ENCODE data around the gene BIN1. TPM values are rescaled to one million over a fixed set of nuclear protein-coding genes. Genes with fewer than 3 reads are reported as not detected.

The BIN1 gene
- total RNA-seq, 1 experiment from 2014 or later, result 89.3 TPM

GRCh38 chr2:127095784-127096183 is 11.2 kb downstream of the BIN1 start:
- in situ Hi-C loops (cut with HindIII; ENCODE audit: low pct_unique_long_range_greater_than_20kb, low sequenced_read_pairs), result no loop called here
- no peak for DNase-seq (ENCODE audit: low read depth)

GRCh38 chr2:127095367-127095641 is 11.7 kb downstream of the BIN1 start:
- in situ Hi-C loops (cut with HindIII; ENCODE audit: low pct_unique_long_range_greater_than_20kb, low sequenced_read_pairs), result no loop called here
- no peak for DNase-seq (ENCODE audit: low read depth)

- DNase-seq (ENCODE audit: low read depth), result peak; percentile 77
- in situ Hi-C loops (cut with HindIII; ENCODE audit: low pct_unique_long_range_greater_than_20kb, low sequenced_read_pairs), result no loop called here
These were observed 12.2 kb downstream of the BIN1 start for GRCh38 chr2:127094509-127095366.

- in situ Hi-C loops (cut with HindIII; ENCODE audit: low pct_unique_long_range_greater_than_20kb, low sequenced_read_pairs), result no loop called here
- DNase-seq (ENCODE audit: low read depth), result no peak
These were observed 13.2 kb downstream of the BIN1 start for GRCh38 chr2:127093648-127094210.

- in situ Hi-C loops (cut with HindIII; ENCODE audit: low pct_unique_long_range_greater_than_20kb, low sequenced_read_pairs), result no loop called here
- DNase-seq (ENCODE audit: low read depth), result no peak
These were observed 13.9 kb downstream of the BIN1 start for GRCh38 chr2:127092901-127093516.

- in situ Hi-C loops (cut with HindIII; ENCODE audit: low pct_unique_long_range_greater_than_20kb, low sequenced_read_pairs), result no loop called here
- no peak for DNase-seq (ENCODE audit: low read depth)
These were observed 14.6 kb downstream of the BIN1 start for GRCh38 chr2:127092306-127092705.

GRCh38 chr2:127091886-127092285 is 15.1 kb downstream of the BIN1 start:
- in situ Hi-C loops (cut with HindIII; ENCODE audit: low pct_unique_long_range_greater_than_20kb, low sequenced_read_pairs), result no loop called here
- no peak for DNase-seq (ENCODE audit: low read depth)

GRCh38 chr2:127091148-127091547 is 15.8 kb downstream of the BIN1 start:
- in situ Hi-C loops (cut with HindIII; ENCODE audit: low pct_unique_long_range_greater_than_20kb, low sequenced_read_pairs), result no loop called here
- no peak for DNase-seq (ENCODE audit: low read depth)

- DNase-seq (ENCODE audit: low read depth), result no peak
- in situ Hi-C loops (cut with HindIII; ENCODE audit: low pct_unique_long_range_greater_than_20kb, low sequenced_read_pairs), result no loop called here
These were observed 16.5 kb downstream of the BIN1 start for GRCh38 chr2:127090281-127091120.

GRCh38 chr2:127089478-127090235 is 17.3 kb downstream of the BIN1 start:
- DNase-seq (ENCODE audit: low read depth), result no peak
- in situ Hi-C loops (cut with HindIII; ENCODE audit: low pct_unique_long_range_greater_than_20kb, low sequenced_read_pairs), result no loop called here

GRCh38 chr2:127088706-127089105 is 18.2 kb downstream of the BIN1 start:
- no peak for DNase-seq (ENCODE audit: low read depth)
- in situ Hi-C loops (cut with HindIII; ENCODE audit: low pct_unique_long_range_greater_than_20kb, low sequenced_read_pairs), result no loop called here

- in situ Hi-C loops (cut with HindIII; ENCODE audit: low pct_unique_long_range_greater_than_20kb, low sequenced_read_pairs), result no loop called here
- DNase-seq (ENCODE audit: low read depth), result no peak
These were observed 19.0 kb downstream of the BIN1 start for GRCh38 chr2:127087791-127088495.

- DNase-seq (ENCODE audit: low read depth), result no peak
- in situ Hi-C loops (cut with HindIII; ENCODE audit: low pct_unique_long_range_greater_than_20kb, low sequenced_read_pairs), result no loop called here
These were observed 19.8 kb downstream of the BIN1 start for GRCh38 chr2:127086990-127087790.

GRCh38 chr2:127085317-127085681 is 21.7 kb downstream of the BIN1 start:
- DNase-seq (ENCODE audit: low read depth), result no peak
- in situ Hi-C loops (cut with HindIII; ENCODE audit: low pct_unique_long_range_greater_than_20kb, low sequenced_read_pairs), result no loop called here

GRCh38 chr2:127084611-127085316 is 22.2 kb downstream of the BIN1 start:
- DNase-seq (ENCODE audit: low read depth), result no peak
- in situ Hi-C loops (cut with HindIII; ENCODE audit: low pct_unique_long_range_greater_than_20kb, low sequenced_read_pairs), result no loop called here

- DNase-seq (ENCODE audit: low read depth), result peak; percentile 61
- in situ Hi-C loops (cut with HindIII; ENCODE audit: low pct_unique_long_range_greater_than_20kb, low sequenced_read_pairs), result no loop called here
These were observed 23.0 kb downstream of the BIN1 start for GRCh38 chr2:127083819-127084503.

Data from Caki2 (cell line).